Natural killer cell (primary cell): ENCODE results near the gene ORMDL2. TPM values are rescaled to one million over a fixed set of nuclear protein-coding genes. Genes with fewer than 3 reads are reported as not detected.
"Not testable (repeated sequence)": the region's sequence is repeated elsewhere in the genome, so short reads cannot be mapped to it uniquely, and the experiment has no call there.

Experiments
- ATAC-seq, 3 donors: fragments of 150-1000 bp in 2 of 3; fragments of 200-7000 bp in 1 of 3; cut with Tn5 transposase; 1 replicate in 1 of 3; 2 replicates in 2 of 3; pipeline ENCODE4 v1.10.0; 2021; ENCODE audit warnings: mild to moderate bottlenecking in 2 of 3, moderate library complexity in 2 of 3
- DNase-seq, 2 donors: peaks; one replicate each; pipeline versions ENCODE4 v3.0.0 to v3.0.0-alpha.2; 2013 to 2021; ENCODE audit warnings: mixed read lengths in 1 of 2
- H3K27ac ChIP-seq: one replicate; pipeline ENCODE4 v1.5.1; 2013; ENCODE audit warnings: mild to moderate bottlenecking, low read length
- H3K27me3 ChIP-seq: one replicate; pipeline ENCODE4 v1.6.1; 2013; ENCODE audit warnings: low read length; ENCODE audit not compliant: control insufficient read depth, insufficient read depth
- H3K36me3 ChIP-seq: one replicate; pipeline ENCODE4 v1.6.1; 2013; ENCODE audit warnings: low read length; ENCODE audit not compliant: control insufficient read depth, insufficient read depth
- H3K4me1 ChIP-seq: one replicate; pipeline ENCODE4 v1.6.1; 2013; ENCODE audit warnings: low read length; ENCODE audit not compliant: control insufficient read depth, insufficient read depth
- H3K4me3 ChIP-seq: one replicate; pipeline ENCODE4 v1.5.1; 2013; ENCODE audit warnings: low read length
- H3K9me3 ChIP-seq: one replicate; pipeline ENCODE4 v1.6.1; 2013; ENCODE audit warnings: low read length; ENCODE audit not compliant: control insufficient read depth, insufficient read depth
- H3K27ac Mint-ChIP-seq, 2 donors: one replicate each; pipeline ENCODE4 v1.8.0; 2022; ENCODE audit warnings: mild to moderate bottlenecking in 2 of 2, mixed read lengths in 2 of 2, moderate library complexity in 1 of 2
- H3K27me3 Mint-ChIP-seq, 2 donors: one replicate each; pipeline ENCODE4 v1.8.0; 2022; ENCODE audit warnings: low read depth in 2 of 2, mixed read lengths in 2 of 2
- H3K36me3 Mint-ChIP-seq: one replicate; pipeline ENCODE4 v1.8.0; 2022; ENCODE audit warnings: mixed read lengths
- H3K4me1 Mint-ChIP-seq, 2 donors: one replicate each; pipeline ENCODE4 v1.8.0; 2022; ENCODE audit warnings: mixed read lengths in 2 of 2
- H3K4me3 Mint-ChIP-seq: one replicate; pipeline ENCODE4 v1.8.0; 2022; ENCODE audit warnings: mild to moderate bottlenecking, moderate library complexity, mixed read lengths
- H3K9me3 Mint-ChIP-seq, 2 donors: one replicate each; pipeline ENCODE4 v1.8.0; 2022; ENCODE audit warnings: mixed read lengths in 2 of 2
- CTCF ChIP-seq: fragments of 200-600 bp; IDR thresholded peaks from one replicate; pipeline ENCODE4 v1.8.0; 2022; ENCODE audit warnings: antibody characterized with exemption
- WGBS: methylation state at CpG from one replicate; pipeline ENCODE4 v1.1.7; 2013; ENCODE audit warnings: missing lambda C conversion rate; ENCODE audit not compliant: insufficient coverage; 5-methylcytosine and 5-hydroxymethylcytosine counted together
- intact Hi-C: fragments of 100-400 bp; cut with micrococcal nuclease; formaldehyde crosslinking; loops from one replicate; pipeline ENCODE4 v1.14.2; 2022
- total RNA-seq, 4 donors: library from RNA; stranded (reverse); fragments of 120-200 nt in 1 of 4; gene quantifications; one replicate each; pipeline versions ENCODE4 v1.2.3 to v1.2.4, GENCODE V29; 2013 to 2022

ORMDL2 gene
- total RNA-seq, 3 donors from 2014 or later (not counting 1 experiment from before 2014, with no cell fraction given), result 21.3 to 36.3 (median 23.1) TPM

GRCh38 chr12:55865327-55865726 lies 47.5 kb downstream of the ORMDL2 start:
- intact Hi-C loops, result no loop called here
- H3K27ac ChIP-seq, result no peak overlapping the region
- no peak for DNase-seq
- Mint-ChIP-seq H3K4me1 (no peaks in the 10 kb centered on the region), H3K4me3 (no peak overlapping the region), H3K36me3 (no peaks in the 10 kb centered on the region), H3K9me3 (no peaks in the 10 kb centered on the region), H3K27me3 (no peaks in the 10 kb centered on the region), H3K27ac (no peak overlapping the region)
- H3K27me3 ChIP-seq, result no peaks in the 10 kb centered on the region
- H3K4me1 ChIP-seq, result no peaks in the 10 kb centered on the region
- WGBS, result 97% methylated on average over 2 of the region's 2 CpGs
- ATAC-seq, result no peak
- H3K4me3 ChIP-seq, result no peak overlapping the region
- peaks cover 3% of the 10 kb centered on the region for H3K9me3 ChIP-seq
- no peak for TF ChIP-seq CTCF
- no peaks in the 10 kb centered on the region for H3K36me3 ChIP-seq

- H3K9me3 ChIP-seq, DNase-seq, intact Hi-C loops, H3K36me3 ChIP-seq, H3K27ac ChIP-seq, H3K4me1 Mint-ChIP-seq, H3K4me1 ChIP-seq, H3K36me3 Mint-ChIP-seq, H3K4me3 Mint-ChIP-seq, H3K27ac Mint-ChIP-seq, H3K9me3 Mint-ChIP-seq, H3K27me3 Mint-ChIP-seq, ATAC-seq, H3K27me3 ChIP-seq, H3K4me3 ChIP-seq: not testable (repeated sequence)
- 100% methylated on average over 3 of the region's 3 CpGs for WGBS
Measured at GRCh38 chr12:55866454-55867004, 48.7 kb downstream of the ORMDL2 start.

Other genes with a start within 250 kb of the ORMDL2 start
- under 1 TPM; 0.23 to 0.55 (median 0.33) TPM for gene OR2AP1, start 245.6 kb upstream of the ORMDL2 start, total RNA-seq
- gene OR10P1, start 181.1 kb upstream of the ORMDL2 start, total RNA-seq, result not detected
- gene ITGA7, start 110.1 kb upstream of the ORMDL2 start, total RNA-seq, result 1 to 10 TPM; 2.8 to 4.6 (median 4.3) TPM
- 10 to 100 TPM; 75.8 to 83.7 (median 81.0) TPM for gene BLOC1S1, start 102.0 kb upstream of the ORMDL2 start, total RNA-seq
- gene RDH5, start 97.6 kb upstream of the ORMDL2 start, total RNA-seq, result 10 to 100 TPM in 2 of 3 donors, 1 to 10 TPM in 1; 9.6 to 19.0 (median 10.1) TPM
- 100 to 1,000 TPM; 296 to 441 (median 319) TPM for gene CD63, start 89.0 kb upstream of the ORMDL2 start, total RNA-seq
- 10 to 100 TPM in 2 of 3 donors, 1 to 10 TPM in 1; 9.2 to 12.1 (median 10.2) TPM for gene GDF11, start 74.9 kb upstream of the ORMDL2 start, total RNA-seq
- gene SARNP, start 317 bp upstream of the ORMDL2 start, total RNA-seq, result 10 to 100 TPM; 50.5 to 57.0 (median 51.2) TPM
- 10 to 100 TPM; 27.7 to 37.3 (median 34.4) TPM for gene DNAJC14, start 11.5 kb downstream of the ORMDL2 start, total RNA-seq
- under 1 TPM in 2 of 3 donors, not detected in 1; 0.45 to 0.88 TPM for gene MMP19, start 24.9 kb downstream of the ORMDL2 start, total RNA-seq
- gene PYM1, start 109.9 kb downstream of the ORMDL2 start, total RNA-seq, result 10 to 100 TPM; 18.5 to 21.2 (median 19.1) TPM
- gene DGKA, start 113.1 kb downstream of the ORMDL2 start, total RNA-seq, result 100 to 1,000 TPM; 137 to 145 (median 142) TPM
- gene PMEL, start 148.0 kb downstream of the ORMDL2 start, total RNA-seq, result under 1 TPM in 1 of 3 donors, not detected in 2; 0.35 TPM
- 10 to 100 TPM; 19.5 to 27.3 (median 27.3) TPM for gene CDK2, start 148.8 kb downstream of the ORMDL2 start, total RNA-seq
- 10 to 100 TPM; 69.4 to 80.0 (median 78.2) TPM for gene RAB5B, start 156.0 kb downstream of the ORMDL2 start, total RNA-seq
- gene SUOX, start 179.2 kb downstream of the ORMDL2 start, total RNA-seq, result 10 to 100 TPM; 11.0 to 15.9 (median 14.6) TPM
- gene IKZF4, start 203.0 kb downstream of the ORMDL2 start, total RNA-seq, result 1 to 10 TPM; 4.4 to 5.5 (median 5.5) TPM
- gene RPS26, start 223.9 kb downstream of the ORMDL2 start, total RNA-seq, result 10 to 100 TPM; 29.5 to 50.3 (median 35.5) TPM